Smooth muscle cell (in vitro differentiated cells): ENCODE results near the gene VPS39. TPM values are rescaled to one million over a fixed set of nuclear protein-coding genes. Genes with fewer than 3 reads are reported as not detected.
A peak's percentile ranks its signal among the peaks of the same experiment; 100 is the strongest.

ENCODE experiments used
- DNase-seq: peaks from one replicate; lab custom pipeline; 2025; ENCODE audit not compliant: unreplicated experiment; lab: John Stamatoyannopoulos, UW
- H2AFZ ChIP-seq: fragments of 200-600 bp; sonication (generic); 2 replicates; pipeline ENCODE4 v1.6.0; 2016; ENCODE audit warnings: antibody characterized with exemption, low read depth, mild to moderate bottlenecking
- H3F3A ChIP-seq: fragments of 200-600 bp; sonication (generic); 2 replicates; pipeline ENCODE4 v1.6.0; 2017; ENCODE audit warnings: antibody characterized with exemption, low read depth
- H3K27ac ChIP-seq: fragments of 200-600 bp; sonication (generic); 2 replicates; pipeline ENCODE4 v1.5.1; 2016; ENCODE audit warnings: low read depth, mild to moderate bottlenecking
- H3K27me3 ChIP-seq: fragments of 200-600 bp; sonication (generic); 2 replicates; pipeline ENCODE4 v1.6.1; 2016; ENCODE audit warnings: low read depth, mild to moderate bottlenecking
- H3K36me3 ChIP-seq: fragments of 200-600 bp; sonication (generic); 2 replicates; pipeline ENCODE4 v1.5.1; 2016; ENCODE audit warnings: low read depth
- H3K4me1 ChIP-seq: fragments of 200-600 bp; sonication (generic); 2 replicates; pipeline ENCODE4 v1.5.1; 2016; ENCODE audit warnings: low read depth
- H3K4me2 ChIP-seq: fragments of 200-600 bp; sonication (generic); 2 replicates; pipeline ENCODE4 v1.6.0; 2016; ENCODE audit warnings: mild to moderate bottlenecking
- H3K4me3 ChIP-seq: fragments of 200-600 bp; sonication (generic); 2 replicates; pipeline ENCODE4 v1.5.1; 2016; ENCODE audit warnings: mild to moderate bottlenecking
- H3K79me2 ChIP-seq: fragments of 200-600 bp; sonication (generic); 2 replicates; pipeline ENCODE4 v1.6.0; 2016; ENCODE audit warnings: low read depth, mild to moderate bottlenecking
- H3K9ac ChIP-seq: fragments of 200-600 bp; sonication (generic); 2 replicates; pipeline ENCODE4 v1.6.0; 2016; ENCODE audit warnings: low read depth
- H3K9me3 ChIP-seq: fragments of 200-600 bp; sonication (generic); replicated peaks from 2 replicates; pipeline ENCODE4 v1.5.1; 2016; ENCODE audit warnings: low read depth
- H4K20me1 ChIP-seq: fragments of 200-600 bp; sonication (generic); 2 replicates; pipeline ENCODE4 v1.6.0; 2016; ENCODE audit warnings: low read depth
- WGBS: methylation state at CpG from one replicate; pipeline ENCODE4 v1.1.7; 2016; ENCODE audit warnings: low lambda C conversion rate; 5-methylcytosine and 5-hydroxymethylcytosine counted together
- polyA plus RNA-seq: library from polyadenylated mRNA; unstranded; fragments of >200 nt; fragmentation: Nextera tagmentation; extraction: Ambion mirVana; gene quantifications from 2 replicates; pipeline ENCODE4 v1.2.1, GENCODE V29; 2016
- total RNA-seq: library from RNA; depleted of rRNA; stranded (reverse); fragments of >200 nt; gene quantifications from 2 replicates; pipeline ENCODE4 v1.2.3, GENCODE V29; 2014
- TF ChIP-seq, protein P1 (sequence below): fragments of 200-600 bp; sonication (generic); IDR thresholded peaks from 2 replicates; pipeline ENCODE4 v1.5.1; 2017; ENCODE audit warnings: borderline replicate concordance, mild to moderate bottlenecking, antibody characterized with exemption; ENCODE audit not compliant: insufficient read depth, poor library complexity, severe bottlenecking

Gene VPS39
- total RNA-seq (41.2 and 78.4 TPM in 2 replicates), polyA plus RNA-seq (35.0 and 36.4 TPM in 2 replicates)

GRCh38 chr15:42207674-42208579 is at the start of gene VPS39:
Gene VPS39, minus strand, starts transcription at chr15:42208304. Its CDS starts 151 bp downstream, at chr15:42208153.
- DNase-seq, result peak; percentile 64
- peak within 1 kb of the TSS; percentile 67 for H3K27ac ChIP-seq
- H3K79me2 ChIP-seq, result peaks cover 39% of the 10 kb centered on the region
- H3K4me1 ChIP-seq, result peaks cover 11% of the 10 kb centered on the region
- peaks cover 16% of the 10 kb centered on the region for H3K36me3 ChIP-seq
- H3K9me3 ChIP-seq, result no peaks in the 10 kb centered on the region
- H3K27me3 ChIP-seq, result no peaks in the 10 kb centered on the region
- TF ChIP-seq, protein P1, sequence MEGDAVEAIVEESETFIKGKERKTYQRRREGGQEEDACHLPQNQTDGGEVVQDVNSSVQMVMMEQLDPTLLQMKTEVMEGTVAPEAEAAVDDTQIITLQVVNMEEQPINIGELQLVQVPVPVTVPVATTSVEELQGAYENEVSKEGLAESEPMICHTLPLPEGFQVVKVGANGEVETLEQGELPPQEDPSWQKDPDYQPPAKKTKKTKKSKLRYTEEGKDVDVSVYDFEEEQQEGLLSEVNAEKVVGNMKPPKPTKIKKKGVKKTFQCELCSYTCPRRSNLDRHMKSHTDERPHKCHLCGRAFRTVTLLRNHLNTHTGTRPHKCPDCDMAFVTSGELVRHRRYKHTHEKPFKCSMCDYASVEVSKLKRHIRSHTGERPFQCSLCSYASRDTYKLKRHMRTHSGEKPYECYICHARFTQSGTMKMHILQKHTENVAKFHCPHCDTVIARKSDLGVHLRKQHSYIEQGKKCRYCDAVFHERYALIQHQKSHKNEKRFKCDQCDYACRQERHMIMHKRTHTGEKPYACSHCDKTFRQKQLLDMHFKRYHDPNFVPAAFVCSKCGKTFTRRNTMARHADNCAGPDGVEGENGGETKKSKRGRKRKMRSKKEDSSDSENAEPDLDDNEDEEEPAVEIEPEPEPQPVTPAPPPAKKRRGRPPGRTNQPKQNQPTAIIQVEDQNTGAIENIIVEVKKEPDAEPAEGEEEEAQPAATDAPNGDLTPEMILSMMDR, result no peak
- H3K4me3 ChIP-seq, result peak within 1 kb of the TSS; percentile 73
- peak within 1 kb of the TSS; percentile 92 for H3K4me2 ChIP-seq
- H4K20me1 ChIP-seq, result peaks cover 24% of the 10 kb centered on the region
- peak within 1 kb of the TSS; percentile 71 for H2AFZ ChIP-seq
- H3F3A ChIP-seq, result peaks cover 30% of the 10 kb centered on the region
- WGBS, result 3% methylated on average over 45 of the region's 45 CpGs
- H3K9ac ChIP-seq, result peak within 1 kb of the TSS; percentile 86

DNA sequence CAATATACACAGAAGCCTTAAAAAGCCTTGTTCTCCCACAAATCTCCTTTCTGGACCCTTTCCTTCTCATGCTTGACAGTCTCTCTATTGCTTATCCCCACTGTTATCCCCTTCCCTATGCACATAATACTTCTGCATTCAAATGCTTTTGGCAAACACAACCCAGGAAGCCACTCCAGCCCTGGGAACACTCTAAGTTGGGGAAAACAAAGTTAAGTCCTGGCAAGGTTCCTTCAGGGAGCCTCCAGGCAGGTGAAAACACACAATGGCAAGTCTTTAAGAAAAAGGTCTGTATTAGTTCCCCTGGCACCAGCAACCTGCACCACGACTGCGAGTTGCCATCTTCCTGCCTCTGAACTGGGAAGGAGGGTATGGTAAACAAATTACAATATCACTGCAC is 45.2 kb upstream of the VPS39 start:
- Histone ChIP-seq H3K79me2 (peaks cover 4% of the 10 kb centered on the region), H3K36me3 (peaks cover 45% of the 10 kb centered on the region), H3K9ac (no peak overlapping the region), H3K9me3 (peaks cover 10% of the 10 kb centered on the region), H3K27ac (no peak overlapping the region), H3K4me1 (no peaks in the 10 kb centered on the region), H2AFZ (no peak overlapping the region), H3F3A (no peaks in the 10 kb centered on the region), H3K4me2 (no peak overlapping the region), H3K4me3 (no peak overlapping the region), H4K20me1 (no peaks in the 10 kb centered on the region), H3K27me3 (no peaks in the 10 kb centered on the region)
- no peak for DNase-seq
- TF ChIP-seq, protein P1, result no peak
- 76% methylated on average over 2 of the region's 2 CpGs for WGBS

DNA sequence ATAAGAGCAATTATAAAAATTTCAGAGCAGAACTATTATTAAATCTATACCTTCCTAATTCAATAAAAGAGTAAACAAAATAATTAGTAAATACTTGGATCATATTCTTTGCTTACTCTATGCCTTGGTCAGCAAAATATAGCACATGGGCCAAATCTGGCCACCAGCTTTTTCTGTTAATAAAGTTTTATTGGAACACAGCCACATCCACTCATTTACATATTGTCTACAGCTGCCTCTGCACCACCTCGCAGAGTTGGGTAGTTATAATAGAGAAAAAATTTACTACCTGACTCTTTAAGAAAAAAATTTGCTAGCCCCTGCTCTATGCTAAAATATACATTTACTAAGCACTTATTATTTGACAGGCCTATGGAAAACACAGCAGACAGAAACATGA is 32.7 kb upstream of the VPS39 start:
- Histone ChIP-seq H3K9ac (no peak overlapping the region), H3K27ac (no peak overlapping the region), H2AFZ (no peak overlapping the region), H3K4me2 (no peak overlapping the region), H3K9me3 (no peaks in the 10 kb centered on the region), H3F3A (no peaks in the 10 kb centered on the region), H3K36me3 (peaks cover 33% of the 10 kb centered on the region), H4K20me1 (peaks cover 19% of the 10 kb centered on the region), H3K27me3 (no peaks in the 10 kb centered on the region), H3K4me1 (no peaks in the 10 kb centered on the region), H3K4me3 (no peak overlapping the region), H3K79me2 (peaks cover 9% of the 10 kb centered on the region)
- 100% methylated on average over 1 of the region's 1 CpG for WGBS
- TF ChIP-seq, protein P1, result no peak
- no peak for DNase-seq
